Measurements from ENCODE around the gene KCP.

DNA sequence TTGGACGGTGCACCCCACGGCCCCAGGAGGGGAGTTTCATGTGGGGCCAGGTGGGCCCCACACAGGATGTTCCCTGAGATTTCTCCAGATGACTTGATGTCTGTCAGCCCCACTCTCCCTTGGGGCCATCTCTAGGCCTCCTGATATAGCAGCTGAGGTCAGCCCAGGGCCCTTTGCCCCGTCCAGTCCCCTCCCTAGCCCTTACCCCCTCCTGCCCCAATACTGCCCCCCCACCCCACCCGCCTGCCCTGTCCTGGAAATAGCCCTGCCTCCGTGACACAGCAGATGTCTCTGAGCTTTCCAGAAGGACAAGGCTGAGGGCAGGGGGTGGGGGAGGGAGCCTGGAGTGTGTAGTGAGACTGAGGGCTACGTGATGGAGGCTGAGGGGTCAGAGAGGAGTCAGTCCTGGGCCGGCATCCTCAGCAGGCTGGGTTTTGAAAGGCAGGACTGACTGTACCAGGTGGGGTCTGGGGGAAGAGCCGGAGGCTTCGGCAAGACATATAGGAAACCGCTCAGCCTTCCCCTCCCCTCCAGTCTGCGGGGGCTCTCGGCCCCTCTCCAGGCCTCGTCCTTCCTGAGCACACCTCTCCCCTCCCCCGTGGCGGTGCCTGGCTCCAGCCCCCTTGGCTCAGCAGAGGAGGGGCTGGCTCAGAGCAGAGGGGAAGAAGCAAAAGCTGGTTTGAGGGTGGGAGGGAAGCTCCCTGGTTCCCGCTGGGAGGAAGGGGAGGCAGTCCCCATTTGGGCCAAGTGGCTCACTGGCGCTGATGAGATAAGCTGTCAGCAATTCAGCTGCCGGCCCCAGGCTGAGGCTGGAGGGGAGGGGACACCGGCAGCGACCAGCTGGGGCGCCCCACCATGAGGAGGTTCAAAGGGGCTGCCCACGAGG, 78.3 kb downstream of the KCP start:
- TF ChIP-seq TEAD4 (CRISPR knock-in tag; IDR thresholded peaks at IDR 0.05) (no peak), TEAD1 (CRISPR knock-in tag; IDR thresholded peaks at IDR 0.05) (no peak), SP1 (CRISPR knock-in tag; conservative IDR thresholded peaks at IDR 0.05) (no peak), FOXJ3 (CRISPR knock-in tag; IDR thresholded peaks at IDR 0.05; ENCODE audit: borderline replicate concordance) (no peak), ZNF263 (CRISPR knock-in tag; IDR thresholded peaks at IDR 0.05; ENCODE audit: low read depth) (no peak), MYBL2 (CRISPR knock-in tag; IDR thresholded peaks at IDR 0.05) (no peak)
- TF ChIP-seq, protein P1, sequence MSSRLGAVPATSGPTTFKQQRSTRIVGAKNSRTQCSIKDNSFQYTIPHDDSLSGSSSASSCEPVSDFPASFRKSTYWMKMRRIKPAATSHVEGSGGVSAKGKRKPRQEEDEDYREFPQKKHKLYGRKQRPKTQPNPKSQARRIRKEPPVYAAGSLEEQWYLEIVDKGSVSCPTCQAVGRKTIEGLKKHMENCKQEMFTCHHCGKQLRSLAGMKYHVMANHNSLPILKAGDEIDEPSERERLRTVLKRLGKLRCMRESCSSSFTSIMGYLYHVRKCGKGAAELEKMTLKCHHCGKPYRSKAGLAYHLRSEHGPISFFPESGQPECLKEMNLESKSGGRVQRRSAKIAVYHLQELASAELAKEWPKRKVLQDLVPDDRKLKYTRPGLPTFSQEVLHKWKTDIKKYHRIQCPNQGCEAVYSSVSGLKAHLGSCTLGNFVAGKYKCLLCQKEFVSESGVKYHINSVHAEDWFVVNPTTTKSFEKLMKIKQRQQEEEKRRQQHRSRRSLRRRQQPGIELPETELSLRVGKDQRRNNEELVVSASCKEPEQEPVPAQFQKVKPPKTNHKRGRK (CRISPR knock-in tag; IDR thresholded peaks at IDR 0.05; ENCODE audit: borderline replicate concordance): no peak
- TF ChIP-seq, protein P2, sequence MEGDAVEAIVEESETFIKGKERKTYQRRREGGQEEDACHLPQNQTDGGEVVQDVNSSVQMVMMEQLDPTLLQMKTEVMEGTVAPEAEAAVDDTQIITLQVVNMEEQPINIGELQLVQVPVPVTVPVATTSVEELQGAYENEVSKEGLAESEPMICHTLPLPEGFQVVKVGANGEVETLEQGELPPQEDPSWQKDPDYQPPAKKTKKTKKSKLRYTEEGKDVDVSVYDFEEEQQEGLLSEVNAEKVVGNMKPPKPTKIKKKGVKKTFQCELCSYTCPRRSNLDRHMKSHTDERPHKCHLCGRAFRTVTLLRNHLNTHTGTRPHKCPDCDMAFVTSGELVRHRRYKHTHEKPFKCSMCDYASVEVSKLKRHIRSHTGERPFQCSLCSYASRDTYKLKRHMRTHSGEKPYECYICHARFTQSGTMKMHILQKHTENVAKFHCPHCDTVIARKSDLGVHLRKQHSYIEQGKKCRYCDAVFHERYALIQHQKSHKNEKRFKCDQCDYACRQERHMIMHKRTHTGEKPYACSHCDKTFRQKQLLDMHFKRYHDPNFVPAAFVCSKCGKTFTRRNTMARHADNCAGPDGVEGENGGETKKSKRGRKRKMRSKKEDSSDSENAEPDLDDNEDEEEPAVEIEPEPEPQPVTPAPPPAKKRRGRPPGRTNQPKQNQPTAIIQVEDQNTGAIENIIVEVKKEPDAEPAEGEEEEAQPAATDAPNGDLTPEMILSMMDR (IDR thresholded peaks at IDR 0.05): no peak
- TF ChIP-seq, protein P3, sequence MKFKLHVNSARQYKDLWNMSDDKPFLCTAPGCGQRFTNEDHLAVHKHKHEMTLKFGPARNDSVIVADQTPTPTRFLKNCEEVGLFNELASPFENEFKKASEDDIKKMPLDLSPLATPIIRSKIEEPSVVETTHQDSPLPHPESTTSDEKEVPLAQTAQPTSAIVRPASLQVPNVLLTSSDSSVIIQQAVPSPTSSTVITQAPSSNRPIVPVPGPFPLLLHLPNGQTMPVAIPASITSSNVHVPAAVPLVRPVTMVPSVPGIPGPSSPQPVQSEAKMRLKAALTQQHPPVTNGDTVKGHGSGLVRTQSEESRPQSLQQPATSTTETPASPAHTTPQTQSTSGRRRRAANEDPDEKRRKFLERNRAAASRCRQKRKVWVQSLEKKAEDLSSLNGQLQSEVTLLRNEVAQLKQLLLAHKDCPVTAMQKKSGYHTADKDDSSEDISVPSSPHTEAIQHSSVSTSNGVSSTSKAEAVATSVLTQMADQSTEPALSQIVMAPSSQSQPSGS (CRISPR knock-in tag; IDR thresholded peaks at IDR 0.05; ENCODE audit: borderline replicate concordance, low read depth): no peak
- TF ChIP-seq, protein P4, sequence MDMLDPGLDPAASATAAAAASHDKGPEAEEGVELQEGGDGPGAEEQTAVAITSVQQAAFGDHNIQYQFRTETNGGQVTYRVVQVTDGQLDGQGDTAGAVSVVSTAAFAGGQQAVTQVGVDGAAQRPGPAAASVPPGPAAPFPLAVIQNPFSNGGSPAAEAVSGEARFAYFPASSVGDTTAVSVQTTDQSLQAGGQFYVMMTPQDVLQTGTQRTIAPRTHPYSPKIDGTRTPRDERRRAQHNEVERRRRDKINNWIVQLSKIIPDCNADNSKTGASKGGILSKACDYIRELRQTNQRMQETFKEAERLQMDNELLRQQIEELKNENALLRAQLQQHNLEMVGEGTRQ (CRISPR knock-in tag; IDR thresholded peaks at IDR 0.05): no peak
